NCI-H2171 (cell line): Measurements from ENCODE around the gene DGKG.

Experiments used
- DNase-seq: peaks from one replicate; lab custom pipeline; 2025; lab: John Stamatoyannopoulos, UW

The DGKG gene

DNA sequence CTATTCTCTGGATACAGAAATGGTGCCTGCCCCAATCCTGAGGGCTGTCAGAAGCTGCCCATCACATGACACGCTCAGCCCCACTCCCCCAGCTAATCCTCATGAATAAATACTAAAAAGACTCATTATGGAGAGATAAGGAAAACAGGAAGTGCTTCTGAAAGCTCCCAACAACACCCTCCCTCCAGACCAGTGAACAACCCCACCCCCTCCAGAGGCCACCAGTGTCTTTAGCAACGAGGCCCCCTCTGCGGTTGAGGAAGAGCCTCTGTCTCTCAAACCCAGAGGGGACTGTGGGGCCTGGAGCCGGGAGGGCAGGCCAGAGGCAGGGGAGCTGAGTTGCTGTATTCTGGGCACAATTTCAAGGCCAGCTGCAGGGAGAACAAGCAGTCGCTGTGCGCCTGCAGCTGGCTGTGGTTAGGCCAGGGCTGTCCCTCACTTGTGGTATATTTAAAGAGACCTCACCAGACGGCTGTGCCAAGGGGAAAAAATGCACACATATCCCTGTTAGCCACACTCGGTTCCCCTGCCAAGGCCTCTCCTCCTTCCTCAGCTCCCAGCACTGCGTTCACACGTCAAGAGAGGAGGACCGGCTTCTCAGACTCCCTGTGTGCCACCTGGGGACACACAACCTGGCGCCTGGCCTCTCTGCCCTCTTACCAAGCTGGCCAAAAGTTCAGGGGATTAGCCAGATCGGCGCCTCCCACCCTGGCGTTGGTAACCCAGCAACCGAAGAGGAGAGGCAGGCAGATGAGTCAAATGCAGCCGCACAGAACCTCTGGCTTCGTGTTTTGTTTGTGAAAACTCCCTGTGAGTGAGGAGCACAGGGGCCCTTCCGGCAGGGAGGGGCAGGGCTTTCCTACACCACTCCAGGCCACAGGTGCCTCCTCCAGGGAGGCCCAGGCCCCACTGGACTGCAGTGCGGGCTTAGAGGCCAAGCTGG, 152.0 kb downstream of the DGKG start:
- DNase-seq, result no peak

DNA sequence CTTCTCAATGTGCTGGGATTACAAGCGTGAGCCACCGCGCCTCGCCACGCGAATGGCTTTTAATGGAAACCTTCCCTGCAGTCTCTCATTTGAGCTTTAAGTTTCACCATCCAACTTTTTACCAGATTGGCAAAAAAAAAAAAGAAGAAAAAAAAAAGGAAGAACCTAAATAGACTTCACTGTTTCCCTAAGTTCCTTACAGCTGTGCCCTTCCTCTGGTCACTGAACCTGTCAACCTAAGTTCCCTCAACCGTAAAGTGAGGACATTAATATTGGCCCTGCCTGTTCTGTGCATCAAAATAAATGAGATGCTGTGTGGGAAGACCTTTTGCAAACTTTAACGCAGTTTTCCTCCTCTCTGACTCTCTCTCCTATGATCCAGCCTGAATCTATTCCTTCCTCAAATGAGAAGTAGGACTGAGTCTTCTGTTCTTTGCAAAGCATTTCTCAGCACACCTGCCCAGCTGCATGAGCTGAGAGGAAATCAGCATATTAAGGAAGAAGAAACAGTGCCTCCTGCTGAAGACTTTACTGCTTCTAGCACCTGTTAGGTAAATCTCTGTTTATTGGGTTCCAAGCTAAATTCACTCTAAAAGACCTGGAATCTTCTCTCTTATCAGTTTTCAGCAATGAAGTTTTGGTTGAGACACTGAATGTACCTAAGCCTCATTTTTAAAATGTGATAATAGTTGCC, 153.6 kb downstream of the DGKG start:
- DNase-seq, result no peak

DNA sequence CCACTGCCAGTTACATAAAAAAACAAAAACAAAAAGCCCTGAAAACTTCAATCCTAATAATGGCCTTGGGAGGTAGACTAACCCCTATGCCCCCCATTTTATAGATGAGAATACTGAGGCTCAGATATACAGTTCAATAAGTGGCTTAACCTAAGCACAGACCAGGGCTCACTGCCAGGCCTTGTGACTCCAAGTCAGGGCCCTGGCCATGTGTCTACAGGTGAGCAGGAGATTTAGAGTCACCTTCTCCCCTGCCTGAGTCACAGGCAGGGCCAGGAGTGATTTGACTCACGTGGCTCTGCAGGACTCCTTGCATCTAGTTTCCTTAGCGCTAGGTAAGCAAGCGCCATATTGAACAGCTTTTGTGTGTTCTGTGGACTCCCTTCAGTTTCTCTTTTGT, 154.5 kb downstream of the DGKG start:
- no peak for DNase-seq

DNA sequence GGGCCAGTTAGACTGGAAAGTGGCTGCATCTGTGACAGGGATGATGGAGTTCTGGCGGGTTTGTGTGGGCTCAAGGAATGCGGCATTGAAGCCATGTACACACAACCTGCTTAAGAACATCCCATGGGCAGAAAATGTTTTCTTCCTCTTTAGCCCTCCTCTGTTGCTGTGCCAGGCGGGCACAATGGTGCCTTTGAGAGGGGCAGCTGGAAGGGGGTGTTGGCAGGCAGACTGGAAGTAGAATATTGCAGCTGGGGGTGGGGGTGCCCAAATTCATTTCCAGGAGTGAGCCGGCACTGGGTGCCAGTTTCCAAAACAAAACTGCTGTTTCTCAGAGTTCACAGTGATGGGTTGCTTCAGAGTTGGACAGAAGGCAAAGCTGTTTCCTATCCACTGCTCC, 161.3 kb downstream of the DGKG start:
- DNase-seq, result no peak

DNA sequence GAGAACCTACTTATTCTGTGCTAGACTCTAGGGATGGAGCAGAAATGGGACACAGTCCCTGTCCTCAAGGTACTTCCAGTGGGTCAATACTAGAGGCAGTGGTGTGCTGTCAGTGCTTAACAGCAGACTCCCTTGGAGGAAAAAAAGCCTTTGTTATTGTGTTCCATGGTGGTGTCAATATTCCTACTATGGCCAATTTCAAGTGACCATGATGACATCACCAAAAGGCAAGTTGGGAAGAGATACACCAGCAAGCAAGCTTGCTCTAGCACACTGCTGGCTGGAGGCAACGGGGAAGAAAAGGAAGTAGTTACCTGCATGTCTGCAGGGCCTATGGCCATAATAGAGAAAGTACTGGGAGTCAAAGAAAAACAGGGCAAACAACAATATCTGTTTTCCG, 163.6 kb downstream of the DGKG start:
- DNase-seq, result no peak

DNA sequence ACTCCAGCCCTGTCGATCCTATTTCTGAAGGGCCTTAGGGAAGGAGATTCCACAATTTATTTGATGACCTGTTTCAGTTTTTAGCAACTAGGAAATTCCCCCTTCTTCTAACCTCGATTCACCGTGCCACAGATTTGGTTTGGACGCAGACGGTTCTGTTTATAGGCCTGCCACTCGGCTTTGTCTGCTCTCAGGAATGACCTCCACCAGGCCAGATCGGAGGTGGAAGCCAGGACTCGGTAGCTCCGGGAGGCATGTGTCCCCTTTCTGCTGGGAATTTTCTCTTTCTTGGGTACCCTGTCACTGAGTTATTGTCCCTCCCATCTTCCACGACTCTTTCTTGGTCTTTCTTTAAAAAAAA, 167.6 kb downstream of the DGKG start:
- no peak for DNase-seq

DNA sequence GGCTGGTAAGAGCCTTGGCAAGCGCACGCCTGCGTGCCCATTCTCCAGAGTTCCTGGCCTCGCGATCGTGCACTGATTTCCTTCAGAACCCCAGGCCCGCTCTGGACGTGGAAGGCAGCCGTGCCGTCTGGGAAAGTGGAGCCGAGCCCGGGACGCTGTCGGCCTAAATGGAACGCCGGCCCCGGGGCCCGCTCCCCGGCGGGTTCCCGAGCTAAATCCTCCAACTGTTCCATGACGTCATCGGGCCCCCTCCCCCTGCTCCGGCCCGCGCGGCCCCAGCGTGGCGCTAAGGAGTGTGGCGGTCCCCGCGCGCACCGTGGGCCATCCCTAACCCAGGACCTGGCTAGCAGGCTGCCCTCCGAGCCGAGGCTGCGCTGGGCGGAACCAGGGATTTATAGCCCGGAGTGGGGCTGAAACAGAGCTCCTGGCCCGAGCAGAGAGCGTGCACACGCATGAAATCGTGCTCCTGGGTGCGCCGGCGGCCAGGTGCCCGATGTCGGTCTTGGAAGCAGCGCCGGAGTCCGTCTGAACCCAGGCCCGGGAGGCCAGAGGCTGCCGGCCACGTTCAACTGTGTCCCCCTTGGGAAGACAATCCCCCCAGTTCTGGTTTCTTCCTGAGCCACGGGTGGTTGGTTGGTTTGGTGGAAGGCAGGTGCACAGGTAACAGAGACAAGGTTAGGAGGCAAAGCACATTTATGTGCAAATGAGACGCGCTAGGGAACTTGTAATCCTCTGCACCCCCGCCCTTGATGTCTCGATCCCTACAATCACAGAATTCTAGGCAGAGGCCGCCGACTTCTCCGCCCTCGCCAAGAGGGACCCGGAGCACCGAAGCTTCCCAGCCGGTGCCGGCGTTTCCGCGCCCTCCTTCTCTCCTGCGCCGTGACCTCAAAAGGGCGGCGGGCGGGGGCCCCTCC, 168.2 kb downstream of the DGKG start:
- DNase-seq, result no peak

DNA sequence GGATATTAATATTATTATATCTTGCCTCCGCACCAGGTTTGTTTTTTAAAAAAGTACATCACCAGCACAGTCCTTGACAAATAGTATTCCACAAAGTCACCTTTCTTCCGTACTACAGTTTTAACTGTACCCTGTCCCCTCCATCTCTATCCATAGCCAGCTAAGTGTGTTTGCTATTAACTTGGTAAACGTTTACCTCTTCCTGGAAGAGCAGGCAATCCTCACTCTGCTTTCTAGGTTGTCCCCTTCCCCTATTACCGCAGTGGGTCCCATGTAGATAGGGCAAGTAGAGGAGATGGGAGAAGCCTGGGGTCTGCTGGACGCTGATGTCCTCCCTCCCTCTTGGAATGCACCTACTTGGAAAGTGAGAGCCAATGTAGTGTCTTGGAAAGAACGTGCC, 169.2 kb downstream of the DGKG start:
- DNase-seq, result no peak

DNA sequence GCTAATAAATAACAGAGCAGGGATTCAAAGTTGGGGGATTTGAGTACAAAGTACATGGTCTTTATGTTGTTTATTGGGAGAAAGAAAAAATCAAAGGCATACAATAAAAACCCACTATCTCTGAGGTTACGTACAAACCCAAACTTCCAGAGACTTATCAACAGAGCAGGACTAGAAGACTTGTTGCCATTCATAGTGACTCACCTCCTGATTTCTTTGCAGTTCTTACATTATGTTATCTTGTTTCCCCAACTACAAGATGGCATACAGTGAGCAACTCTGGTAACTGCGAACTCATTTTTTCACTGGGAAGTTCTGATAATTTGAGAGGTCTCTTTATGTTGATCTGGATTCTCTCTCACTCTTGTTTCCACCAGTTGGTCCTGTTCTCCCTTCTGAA, 172.5 kb downstream of the DGKG start:
- no peak for DNase-seq

DNA sequence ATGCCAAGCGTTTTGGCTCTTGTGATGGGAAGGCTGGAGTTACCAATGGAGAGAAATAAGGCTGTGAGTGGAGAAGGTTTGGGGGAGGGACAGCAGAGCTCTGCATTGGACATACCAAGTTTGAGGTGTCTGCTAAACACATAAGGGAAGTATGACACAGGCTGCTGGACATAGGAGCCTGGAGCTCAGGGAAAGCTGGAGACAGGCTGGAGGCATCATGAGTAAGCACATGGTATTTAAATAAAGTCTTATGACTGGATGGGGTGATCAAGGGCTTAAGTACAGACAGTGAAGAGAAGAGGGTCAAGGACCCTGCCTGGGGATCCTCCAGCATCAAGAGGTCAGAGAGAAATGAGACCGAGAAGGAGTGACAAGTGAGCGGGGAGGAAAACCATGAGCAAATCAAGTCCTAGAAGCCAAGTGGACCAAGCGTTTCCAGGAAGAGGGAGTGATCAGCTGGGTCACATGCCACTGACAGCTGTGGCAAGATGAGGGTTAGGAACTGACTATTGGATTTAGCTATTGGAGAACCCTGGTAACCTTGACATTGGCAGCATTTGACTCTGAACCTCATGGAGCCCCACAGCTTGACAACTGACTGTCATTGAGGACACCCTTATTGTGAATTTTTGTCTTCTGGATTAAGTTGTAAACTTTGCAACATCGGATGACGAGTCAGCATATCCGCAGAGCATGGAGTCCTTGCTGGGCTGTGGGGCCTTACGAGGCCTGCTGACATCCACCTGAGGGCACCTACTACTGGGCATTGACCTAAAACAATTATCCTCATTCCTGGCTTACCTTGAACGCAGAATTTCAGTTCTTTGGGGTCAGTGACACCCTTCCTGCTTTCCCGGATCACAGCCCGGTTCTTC, 174.4 kb downstream of the DGKG start:
- DNase-seq, result no peak

DNA sequence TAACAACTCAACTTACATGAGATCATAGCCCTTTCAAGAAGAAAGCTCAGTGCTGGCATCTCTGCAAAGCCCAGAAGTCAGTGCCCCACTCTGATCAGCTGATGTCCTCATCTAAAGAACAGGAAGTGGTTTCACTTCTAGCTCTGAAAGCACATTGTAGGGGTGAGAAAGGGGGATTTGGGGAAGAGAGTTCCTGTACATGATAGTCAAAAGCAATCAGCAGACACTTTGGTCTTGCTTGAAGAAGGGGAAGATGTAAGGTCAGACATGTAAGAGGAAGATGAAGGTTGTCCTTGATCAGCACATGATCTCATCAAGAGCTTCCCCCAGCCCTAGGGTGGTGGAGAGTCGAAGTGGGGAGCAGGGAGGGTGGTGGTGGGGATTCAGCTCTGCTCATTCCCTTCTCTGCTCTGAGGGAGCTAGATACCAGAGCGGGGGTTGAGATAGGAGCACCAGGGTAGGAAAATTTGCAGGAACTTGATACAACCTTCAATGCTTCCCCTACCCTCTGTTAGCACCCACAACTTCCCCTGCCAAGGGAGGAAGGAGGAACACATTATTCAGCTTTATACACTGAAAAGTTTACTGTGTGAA, 176.7 kb downstream of the DGKG start:
- no peak for DNase-seq

DNA sequence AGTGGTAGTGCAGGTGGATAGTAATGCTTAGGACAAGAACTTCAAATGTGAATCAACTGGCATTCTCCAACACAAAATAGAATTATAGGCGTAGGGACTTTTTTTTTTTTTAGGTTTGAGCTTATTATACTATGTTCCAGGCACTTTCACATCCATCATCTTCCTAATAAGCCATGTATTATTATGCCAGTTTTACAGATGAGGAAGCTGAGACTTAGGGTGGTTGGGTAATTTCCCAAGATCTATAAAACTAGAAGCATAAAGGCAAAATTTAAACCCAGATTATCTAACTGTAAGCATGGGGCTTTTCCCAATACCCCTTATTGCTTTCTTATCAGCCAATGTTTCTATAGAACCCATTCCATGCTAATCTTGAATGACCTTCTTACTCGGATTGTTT, 178.0 kb downstream of the DGKG start:
- no peak for DNase-seq

DNA sequence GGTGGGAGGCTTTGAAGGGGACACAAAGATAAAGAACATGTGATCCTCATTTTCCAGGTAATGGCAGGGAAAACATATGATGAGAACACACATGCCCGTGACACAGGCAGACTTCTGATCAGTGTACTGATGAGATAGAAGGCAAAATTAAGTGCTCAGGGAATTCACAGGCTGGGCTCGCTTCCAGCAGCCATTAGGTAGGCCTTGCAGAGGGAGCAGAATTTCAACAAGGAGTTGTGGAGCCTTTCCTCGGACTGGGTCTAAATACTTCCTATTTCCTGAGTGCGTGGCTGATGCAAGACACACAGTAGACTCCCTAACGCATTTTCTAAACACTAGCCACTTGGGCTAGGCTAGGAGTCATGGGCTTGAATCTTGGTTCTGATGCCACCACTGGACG, 179.2 kb downstream of the DGKG start:
- no peak for DNase-seq

DNA sequence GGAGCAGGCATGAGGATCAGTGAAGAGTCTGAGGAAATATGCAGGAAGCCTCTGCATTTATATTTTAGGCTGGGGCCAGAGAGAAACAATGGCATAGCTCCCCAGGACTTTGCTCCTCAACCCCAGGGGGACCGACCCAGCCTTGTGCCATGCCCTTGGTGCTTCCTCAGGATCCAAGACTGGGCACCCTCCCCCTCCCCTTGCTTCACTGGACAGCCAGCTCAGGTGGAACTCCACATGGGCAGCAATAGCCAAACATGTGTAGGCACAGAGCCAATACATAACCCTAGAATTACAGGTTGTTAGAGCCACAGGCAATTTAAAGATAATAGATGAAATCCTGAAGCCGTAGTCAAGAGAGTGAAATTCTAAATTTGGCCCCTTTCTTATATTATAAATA, 180.1 kb downstream of the DGKG start:
- no peak for DNase-seq

DNA sequence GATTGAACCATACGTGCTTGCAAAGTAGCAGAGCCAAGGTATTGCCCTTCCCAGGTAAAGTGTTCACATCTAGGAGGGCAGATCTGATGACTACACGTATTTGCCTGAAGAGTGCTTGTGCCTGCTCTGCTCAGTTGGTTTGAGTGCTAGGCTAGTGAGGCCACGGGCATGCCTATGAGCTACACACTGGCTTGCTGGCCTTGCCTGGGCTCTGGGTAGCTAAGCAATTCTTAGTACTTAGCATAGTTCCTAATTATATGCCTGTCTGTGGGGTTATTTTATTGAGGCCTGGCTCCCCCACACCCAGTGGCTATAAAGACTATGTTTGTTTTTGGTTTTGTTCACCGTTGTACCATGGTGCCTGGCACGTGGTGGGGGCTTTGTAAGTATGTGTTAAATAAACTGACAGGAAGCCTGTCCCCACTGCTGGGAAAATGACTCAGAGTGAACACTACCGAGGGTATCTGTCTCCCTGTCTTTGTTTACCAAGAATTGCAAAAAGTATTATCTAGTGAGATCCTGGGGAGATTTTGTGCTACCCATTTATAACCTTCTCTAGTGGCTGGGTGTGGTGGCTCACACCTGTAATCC, 181.0 kb downstream of the DGKG start:
- DNase-seq, result no peak

DNA sequence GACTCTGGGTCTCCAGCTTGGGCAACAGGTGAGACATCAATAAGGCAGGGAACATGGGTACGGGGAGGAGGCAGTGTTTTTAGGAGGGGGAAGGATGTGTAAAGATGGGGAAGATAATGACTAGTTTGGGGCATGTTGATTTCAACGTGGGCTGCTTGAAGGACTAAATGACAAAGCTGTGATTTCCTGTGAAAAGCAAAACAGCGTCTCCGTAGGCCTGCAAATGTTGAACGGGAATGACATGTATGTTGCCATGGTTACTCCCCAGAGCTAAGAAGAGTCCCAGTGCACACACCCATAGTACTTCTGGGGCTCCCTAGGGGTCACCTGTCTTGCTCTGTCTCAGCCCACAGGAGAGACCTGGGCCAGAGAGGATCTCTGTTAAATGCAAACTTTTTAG, 181.9 kb downstream of the DGKG start:
- DNase-seq, result no peak

DNA sequence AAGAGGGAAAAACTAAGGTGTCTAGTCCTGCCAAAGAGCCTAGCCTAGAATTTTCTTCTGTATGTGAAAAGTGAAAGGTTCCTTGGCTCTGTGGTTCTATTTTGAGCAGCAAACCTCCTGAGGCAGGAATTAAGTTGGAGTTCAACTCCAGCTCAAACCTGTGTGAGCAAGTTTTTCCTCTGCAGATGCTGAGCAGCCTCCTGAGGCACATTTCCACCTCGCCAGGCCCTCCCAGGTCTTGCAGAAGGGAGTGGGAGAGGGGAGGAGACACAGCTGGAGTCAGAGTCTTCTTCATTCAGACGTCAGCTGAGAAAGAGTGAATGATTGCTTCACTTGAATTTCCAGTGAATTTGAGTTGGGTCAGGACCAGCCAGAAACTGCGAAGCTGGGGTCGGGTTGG, 183.6 kb downstream of the DGKG start:
- DNase-seq, result no peak

DNA sequence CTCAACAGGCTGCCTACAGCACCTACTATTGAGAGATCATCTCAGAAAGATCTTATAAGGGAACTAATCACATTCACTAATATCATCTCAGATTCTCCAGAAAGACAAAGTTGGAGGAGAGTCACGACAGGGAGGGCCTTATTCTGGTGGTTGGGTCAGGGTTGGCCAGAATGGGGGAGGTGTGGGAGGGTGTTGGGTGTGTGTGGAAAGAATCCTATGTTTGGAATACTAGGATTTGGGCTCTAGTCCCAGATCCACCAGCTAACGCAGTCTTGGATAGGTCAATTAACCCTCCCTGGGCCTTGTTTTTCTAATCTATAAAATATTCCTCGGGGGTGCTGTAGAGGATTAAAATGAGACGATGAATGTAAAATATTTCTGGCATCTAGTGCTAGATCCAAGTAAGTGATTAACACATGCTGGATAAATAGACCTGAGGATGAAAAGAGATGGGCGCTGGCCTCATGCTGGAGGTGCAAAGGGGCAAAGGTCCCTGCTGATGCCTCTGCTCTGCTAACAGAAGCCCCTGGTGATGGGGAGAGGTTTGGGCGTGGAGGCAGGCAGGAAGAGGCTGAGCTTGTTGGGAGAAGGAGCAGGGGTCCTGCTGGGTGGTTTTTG, 185.6 kb downstream of the DGKG start:
- DNase-seq, result no peak

DNA sequence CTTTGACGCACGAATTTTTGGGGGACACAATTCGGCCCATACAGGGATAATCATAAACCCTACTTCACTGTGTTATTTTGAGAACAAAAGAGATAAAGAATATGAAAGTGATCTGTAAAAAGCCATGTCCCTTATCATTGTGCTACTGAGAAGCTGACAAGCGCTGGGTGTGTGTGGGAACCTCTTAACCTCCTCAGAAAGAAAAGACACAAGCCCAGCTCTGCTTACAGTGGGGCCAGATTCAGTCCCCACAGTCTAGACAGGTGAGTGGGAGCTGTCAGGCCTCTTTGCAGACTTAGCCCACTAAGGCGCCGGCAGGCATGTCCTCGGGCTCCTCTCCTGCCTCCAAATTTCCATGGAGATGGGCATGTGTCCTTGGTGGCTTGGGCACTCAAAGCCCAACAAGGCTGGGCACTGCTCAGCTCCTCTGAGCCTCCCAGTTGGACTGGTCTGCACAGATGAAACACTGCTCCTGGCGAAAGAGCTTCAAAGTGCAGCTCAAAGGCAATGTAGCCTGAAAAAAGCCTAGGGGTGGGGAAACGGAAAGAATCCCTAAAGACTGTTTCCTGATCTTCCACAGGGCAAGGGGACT, 188.7 kb downstream of the DGKG start:
- DNase-seq, result no peak

DNA sequence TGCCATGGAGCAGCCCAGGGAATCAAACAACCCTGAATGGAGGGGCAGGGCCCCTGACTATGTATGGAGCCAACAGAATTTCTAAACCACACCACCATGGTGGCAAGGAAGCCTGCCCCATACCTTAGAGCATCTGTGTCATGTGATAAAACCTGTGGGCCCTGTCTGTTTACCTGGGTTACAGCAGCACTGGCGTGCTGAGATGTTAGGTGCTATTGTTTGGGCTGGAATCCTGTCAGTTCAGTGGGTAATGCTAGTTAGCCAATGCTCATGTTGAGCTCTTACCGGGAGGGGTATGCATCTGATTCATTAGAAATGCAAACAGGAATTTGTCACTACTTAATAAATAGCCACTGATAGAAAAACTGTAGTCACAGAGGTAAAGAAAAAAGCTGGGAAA, 189.7 kb downstream of the DGKG start:
- DNase-seq, result no peak
